A673 (cell line): ENCODE results near the gene P2RX1. TPM values are rescaled to one million over a fixed set of nuclear protein-coding genes. Genes with fewer than 3 reads are reported as not detected.

Source experiments
- BruUV-seq: library from RNA; stranded (reverse); fragments of 400-500 nt; replicated peaks from 2 replicates; lab custom pipeline; 2021; lab: Mats Ljungman, UMichigan
- CTCF ChIA-PET: fragments of 300-600 bp; sonication (Branson Sonifier 250); formaldehyde crosslinking; loops from one replicate; lab custom pipeline; 2022; ENCODE audit warnings: antibody characterized with exemption; lab: Charles Lee
- POLR2A ChIA-PET: fragments of 300-600 bp; sonication (Branson Sonifier 250); formaldehyde crosslinking; loops from one replicate; lab custom pipeline; 2022; ENCODE audit warnings: antibody characterized with exemption; ENCODE audit not compliant: low non-redundant PET; lab: Charles Lee
- DNase-seq: peaks from one replicate; pipeline ENCODE4 v3.0.0-alpha.2; 2015; ENCODE audit warnings: low spot score
- H3K27ac ChIP-seq: fragments of 200-600 bp; sonication (generic); 2 replicates; pipeline ENCODE4 v1.5.1; 2016; ENCODE audit warnings: mixed run types, low read depth, mild to moderate bottlenecking, mixed read lengths, antibody characterized with exemption, low read length; ENCODE audit not compliant: poor library complexity, severe bottlenecking
- H3K27me3 ChIP-seq: fragments of 200-600 bp; sonication (generic); replicated peaks from 2 replicates; pipeline ENCODE4 v1.6.1; 2017; ENCODE audit warnings: mixed run types, low read depth, mild to moderate bottlenecking, mixed read lengths, antibody characterized with exemption, low read length; ENCODE audit not compliant: insufficient read depth, poor library complexity
- H3K36me3 ChIP-seq: fragments of 200-600 bp; sonication (generic); 2 replicates; pipeline ENCODE4 v1.6.1; 2016; ENCODE audit warnings: mixed run types, mild to moderate bottlenecking, mixed read lengths, antibody characterized with exemption, low read length; ENCODE audit not compliant: insufficient read depth, poor library complexity, severe bottlenecking
- H3K4me1 ChIP-seq: fragments of 200-600 bp; sonication (generic); 2 replicates; pipeline ENCODE4 v1.6.1; 2017; ENCODE audit warnings: mixed run types, mild to moderate bottlenecking, mixed read lengths, antibody characterized with exemption, low read length; ENCODE audit not compliant: insufficient read depth, poor library complexity, severe bottlenecking
- H3K4me3 ChIP-seq: fragments of 200-600 bp; sonication (generic); 2 replicates; pipeline ENCODE4 v1.5.1; 2016; ENCODE audit warnings: low read depth, mixed run types, mild to moderate bottlenecking, mixed read lengths, low read length; ENCODE audit not compliant: poor library complexity, severe bottlenecking
- H3K9me3 ChIP-seq: fragments of 200-600 bp; sonication (generic); 2 replicates; pipeline ENCODE4 v1.6.1; 2016; ENCODE audit warnings: mixed run types, low read depth, mild to moderate bottlenecking, mixed read lengths, antibody characterized with exemption, low read length; ENCODE audit not compliant: poor library complexity, severe bottlenecking
- CTCF ChIP-seq: fragments of 300-800, 200-600 bp; sonication (generic); conservative IDR thresholded peaks from 2 replicates; pipeline ENCODE4 v1.5.1; 2017; ENCODE audit warnings: low read depth, mild to moderate bottlenecking, antibody characterized with exemption, low read length, moderate library complexity, mixed read lengths
- EZH2 ChIP-seq: fragments of 200-600 bp; sonication (generic); IDR thresholded peaks from 2 replicates; pipeline ENCODE4 v1.6.1; 2017; ENCODE audit warnings: borderline replicate concordance, low read depth, mild to moderate bottlenecking, mixed read lengths, antibody characterized with exemption, low read length; ENCODE audit not compliant: poor library complexity, severe bottlenecking
- intact Hi-C: fragments of 100-400 bp; cut with micrococcal nuclease; formaldehyde crosslinking; loops from one replicate; pipeline ENCODE4 v1.10.0; 2022; ENCODE audit not compliant: unreplicated experiment
- total RNA-seq: library from RNA; stranded (reverse); gene quantifications from 2 replicates; pipeline ENCODE4 v1.2.3, GENCODE V29; 2021

P2RX1 gene
- total RNA-seq, 1 experiment from 2014 or later, result 0.24 TPM

GRCh38 chr17:3909257-3909656 is 7.0 kb downstream of the P2RX1 start:
- CTCF ChIA-PET, result no interaction called here
- TF ChIP-seq EZH2 (no peak), CTCF (no peak)
- no peak for DNase-seq
- no peaks in the 10 kb centered on the region for H3K4me1 ChIP-seq
- no peaks in the 10 kb centered on the region for H3K27me3 ChIP-seq
- POLR2A ChIA-PET, result no interaction called here
- no peak overlapping the region for H3K4me3 ChIP-seq
- no peaks in the 10 kb centered on the region for H3K36me3 ChIP-seq
- H3K9me3 ChIP-seq, result no peaks in the 10 kb centered on the region
- no peak overlapping the region for H3K27ac ChIP-seq
- intact Hi-C loops, result no loop called here
- BruUV-seq, result no TSS peak

- H3K36me3 ChIP-seq, result no peaks in the 10 kb centered on the region
- no TSS peak for BruUV-seq
- H3K4me3 ChIP-seq, result no peak overlapping the region
- POLR2A ChIA-PET, result no interaction called here
- no peak overlapping the region for H3K27ac ChIP-seq
- no peak for DNase-seq
- TF ChIP-seq CTCF (no peak), EZH2 (no peak)
- H3K4me1 ChIP-seq, result no peaks in the 10 kb centered on the region
- H3K27me3 ChIP-seq, result no peaks in the 10 kb centered on the region
- no peaks in the 10 kb centered on the region for H3K9me3 ChIP-seq
- CTCF ChIA-PET, result no interaction called here
- intact Hi-C loops, result no loop called here
Observed at GRCh38 chr17:3907483-3908216, 8.6 kb downstream of the P2RX1 start.

- Histone ChIP-seq H3K9me3 (no peaks in the 10 kb centered on the region), H3K27me3 (no peaks in the 10 kb centered on the region), H3K4me3 (no peak overlapping the region), H3K4me1 (no peaks in the 10 kb centered on the region), H3K36me3 (no peaks in the 10 kb centered on the region), H3K27ac (no peak overlapping the region)
- ChIA-PET CTCF (interaction anchor here (0.5 kb wide), 1 partner anchor 158 kb away, joined by 4 read pairs; no protein-coding TSS in a partner anchor), POLR2A (no interaction called here)
- TF ChIP-seq CTCF, result no peak
- no peak for TF ChIP-seq EZH2
- intact Hi-C loops, result no loop called here
- no TSS peak for BruUV-seq
- DNase-seq, result no peak
Observed at GRCh38 chr17:3906881-3907280, 9.4 kb downstream of the P2RX1 start.
